HCT116 (cell line): ENCODE measurements around the gene KRTAP9-7.
"Not testable (repeated sequence)": the region's sequence is repeated elsewhere in the genome, so short reads cannot be mapped to it uniquely, and the experiment has no call there.

Experiments
- EZH2 ChIP-seq: fragments of 200-600 bp; sonication (generic); IDR thresholded peaks from 2 replicates; pipeline ENCODE4 v1.6.1; 2017; ENCODE audit warnings: antibody characterized with exemption, mixed run types
- SP1 ChIP-seq: IDR thresholded peaks from 2 replicates; pipeline ENCODE4 v1.6.1; 2012; ENCODE audit warnings: low read depth

GRCh38 chr17:41232399-41233105 lies 42.9 kb upstream of the KRTAP9-7 start, which contains the start of gene KRTAP9-3:
- not testable (repeated sequence) for TF ChIP-seq SP1, EZH2
